Cerebellar cortex (tissue), 1 donor: ENCODE results near the gene CHRD.
A peak's percentile ranks its signal among the peaks of the same experiment; 100 is the strongest.

Source experiments
- DNase-seq: peaks from one replicate; pipeline ENCODE4 v3.0.0-alpha.2; 2015; ENCODE audit warnings: low spot score

CHRD gene

DNA sequence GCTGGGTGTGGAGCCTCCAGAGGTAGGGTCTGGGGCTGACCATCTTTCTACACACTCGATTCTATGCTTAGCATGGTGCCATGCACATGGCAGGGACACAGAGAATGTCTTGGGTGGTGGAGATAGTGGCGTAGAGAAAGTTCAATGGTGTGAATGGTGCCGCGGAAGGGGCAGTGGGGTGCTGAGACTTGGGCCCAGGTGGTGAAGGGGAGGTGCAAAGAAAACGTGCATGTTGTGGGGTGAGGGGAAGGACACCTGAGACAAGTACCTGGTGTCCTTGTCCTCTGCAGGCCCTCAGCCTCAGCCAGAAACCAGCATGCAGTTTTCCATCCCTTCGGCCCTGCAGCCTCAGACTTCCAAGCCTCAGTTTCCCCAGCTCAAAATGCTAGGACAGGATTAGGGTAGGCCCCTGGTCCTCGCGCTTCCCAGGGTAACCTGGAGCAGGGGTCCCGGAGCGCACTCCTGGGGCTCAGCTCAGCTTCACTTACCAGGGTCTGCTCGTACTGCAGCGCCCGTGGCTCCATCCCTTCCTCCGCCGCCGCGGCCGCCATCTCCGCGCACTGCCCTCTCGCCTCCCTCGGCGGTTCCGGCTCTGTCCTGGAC lies 18.8 kb upstream of the CHRD start:
- no peak for DNase-seq

DNA sequence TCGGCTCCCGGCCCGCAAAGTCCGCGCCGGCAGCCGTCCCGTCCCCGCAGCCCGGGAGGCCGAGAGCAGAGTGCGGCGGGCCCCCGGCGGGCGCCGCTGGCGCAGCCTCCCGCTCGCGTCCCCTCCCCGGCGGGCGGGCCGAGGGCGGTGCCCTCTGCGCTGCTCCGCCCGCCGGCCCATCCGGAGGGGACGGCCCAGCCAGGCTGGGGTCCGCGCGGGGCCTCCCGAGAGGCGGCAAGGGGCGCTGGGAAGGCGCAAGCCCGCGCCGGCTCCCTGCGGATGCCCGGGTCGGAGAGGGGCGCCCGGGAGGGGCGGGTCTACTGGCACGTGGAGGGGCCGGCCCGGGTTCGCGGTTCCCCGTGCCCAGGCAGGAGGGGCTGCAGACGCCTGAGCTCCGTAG lies 18.3 kb upstream of the CHRD start, which contains the start of the genes CLCN2 and POLR2H:
CLCN2 (minus strand) TSS at position 74 of the 400 bp plus-strand sequence. CDS start 126 bp downstream, outside the sequence.
POLR2H (plus strand) TSS at position 179 of the 400 bp plus-strand sequence. CDS start 1,783 bp downstream, outside the sequence.
- no peak for DNase-seq

DNA sequence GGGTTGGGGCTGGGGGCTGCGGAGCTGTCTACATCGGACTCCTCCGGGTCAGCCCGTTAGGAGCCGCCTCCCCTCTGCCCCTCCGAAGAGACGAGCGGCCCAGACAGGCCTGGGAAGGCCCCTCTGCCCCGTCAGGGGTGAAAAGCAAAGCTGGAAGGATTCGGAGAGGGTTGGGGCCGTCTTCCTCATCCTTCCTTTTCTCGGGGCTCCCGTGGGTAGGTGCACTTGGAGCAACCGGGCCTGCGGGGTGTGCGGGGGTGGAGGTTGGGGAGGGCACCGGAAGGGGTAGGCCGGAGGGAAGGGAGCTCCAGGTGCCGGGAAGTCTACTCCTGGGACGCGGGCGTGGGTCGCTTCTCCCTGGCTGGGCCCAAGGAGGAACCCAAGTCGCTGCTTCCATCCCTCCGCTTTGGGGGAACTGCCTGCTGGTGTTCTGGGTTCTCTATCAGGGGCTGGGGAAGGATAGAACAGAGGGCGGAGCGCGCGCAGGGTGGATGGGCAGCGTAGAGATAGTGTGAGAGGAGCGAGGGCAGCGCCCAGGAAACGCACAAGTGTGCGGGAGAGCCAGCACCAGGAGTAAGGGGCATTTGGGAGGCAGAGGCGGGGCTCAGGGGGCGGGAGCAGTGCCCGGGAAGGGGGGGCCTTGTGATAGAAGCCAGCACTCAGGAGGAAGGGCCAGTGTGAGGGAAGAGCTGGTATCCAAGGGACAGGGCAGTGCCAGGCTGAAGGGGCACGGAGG lies 17.8 kb upstream of the CHRD start:
- peak; percentile 72 for DNase-seq

DNA sequence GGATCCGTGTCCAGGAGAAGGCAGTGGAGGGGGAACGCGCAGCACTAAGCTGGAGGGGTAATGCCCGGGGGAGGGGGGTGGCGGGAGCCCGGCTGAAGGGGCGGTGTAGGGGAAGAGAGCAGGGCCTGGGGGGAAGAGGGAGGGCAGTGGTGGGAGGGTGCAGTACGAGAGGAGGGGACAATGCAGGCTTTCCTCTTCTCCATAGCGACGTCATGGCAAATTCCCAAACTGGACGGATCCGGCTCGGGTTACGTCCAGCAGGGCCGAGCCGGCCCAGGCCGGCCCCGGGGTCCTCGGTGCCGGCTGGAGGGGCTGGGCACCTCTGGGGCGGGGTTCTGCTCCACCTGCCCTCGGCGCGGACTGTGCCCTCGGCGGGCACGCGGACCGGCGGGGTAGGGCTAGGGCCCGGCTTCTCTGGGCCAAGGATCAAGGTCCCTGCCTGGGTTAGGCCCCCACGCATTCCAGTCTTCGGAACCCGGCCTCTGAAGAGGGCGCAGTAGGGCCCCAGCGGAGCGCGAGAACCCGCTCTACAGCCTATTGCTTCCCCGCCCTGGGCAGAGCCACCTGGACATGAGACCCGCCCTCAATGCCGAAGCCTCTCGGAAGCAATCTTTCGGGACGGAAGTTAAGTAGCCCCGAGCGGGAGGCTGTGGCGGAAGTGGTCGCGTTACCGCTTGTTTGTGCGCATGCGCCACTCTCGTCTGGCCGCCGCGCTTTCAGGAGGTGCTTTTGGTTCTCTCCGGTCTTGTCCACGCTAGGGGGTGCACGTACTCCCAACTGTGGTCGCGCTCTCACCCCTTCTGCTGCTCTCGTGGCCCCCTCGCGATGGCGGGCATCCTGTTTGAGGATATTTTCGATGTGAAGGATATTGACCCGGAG lies 16.9 kb upstream of the CHRD start:
- DNase-seq, result peak; percentile 97

DNA sequence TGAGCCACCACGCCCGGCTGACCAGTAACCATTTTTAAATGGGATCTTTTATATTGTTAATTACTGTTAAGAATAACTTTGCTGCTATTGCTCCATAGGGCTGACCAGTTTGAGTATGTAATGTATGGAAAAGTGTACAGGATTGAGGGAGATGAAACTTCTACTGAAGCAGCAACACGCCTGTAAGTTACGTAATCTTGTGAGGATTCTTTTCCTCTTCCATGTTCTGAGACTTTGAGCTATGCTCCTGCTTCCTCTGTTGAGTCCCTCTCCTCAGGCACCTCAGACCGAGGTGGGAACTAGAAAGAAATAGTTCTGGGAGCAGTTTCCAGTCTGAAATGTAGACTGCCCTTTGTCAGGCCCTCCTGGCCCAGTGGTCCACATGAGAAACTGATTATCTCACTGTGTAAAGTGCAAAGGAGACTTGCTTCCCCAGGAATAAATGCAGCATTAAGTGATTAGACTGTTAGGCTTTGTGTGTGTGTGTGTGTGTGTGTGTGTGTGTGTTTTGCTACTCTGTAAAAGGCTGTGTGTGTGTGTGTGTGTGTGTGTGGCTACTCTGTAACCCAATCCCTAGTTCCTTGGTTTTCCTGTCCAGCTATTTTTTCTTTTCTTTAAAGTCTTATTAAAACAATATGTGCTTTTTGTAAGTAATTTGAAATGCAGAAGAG lies 13.1 kb upstream of the CHRD start:
- DNase-seq, result no peak

DNA sequence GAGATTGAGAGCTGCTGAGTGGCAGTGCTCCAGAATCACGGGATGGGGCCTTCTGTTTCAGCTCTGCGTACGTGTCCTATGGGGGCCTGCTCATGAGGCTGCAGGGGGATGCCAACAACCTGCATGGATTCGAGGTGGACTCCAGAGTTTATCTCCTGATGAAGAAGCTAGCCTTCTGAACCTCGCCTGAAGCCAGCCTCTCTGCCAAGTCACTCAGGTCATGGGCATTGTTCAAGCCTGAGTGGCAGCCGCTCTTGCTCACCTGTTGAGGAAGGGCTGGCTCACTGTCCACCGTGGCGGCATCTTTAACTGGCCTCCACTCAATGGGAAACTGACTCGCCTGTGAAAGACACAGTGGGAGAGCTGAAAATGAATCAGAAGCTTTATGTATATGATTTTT lies 11.7 kb upstream of the CHRD start:
- DNase-seq, result no peak

DNA sequence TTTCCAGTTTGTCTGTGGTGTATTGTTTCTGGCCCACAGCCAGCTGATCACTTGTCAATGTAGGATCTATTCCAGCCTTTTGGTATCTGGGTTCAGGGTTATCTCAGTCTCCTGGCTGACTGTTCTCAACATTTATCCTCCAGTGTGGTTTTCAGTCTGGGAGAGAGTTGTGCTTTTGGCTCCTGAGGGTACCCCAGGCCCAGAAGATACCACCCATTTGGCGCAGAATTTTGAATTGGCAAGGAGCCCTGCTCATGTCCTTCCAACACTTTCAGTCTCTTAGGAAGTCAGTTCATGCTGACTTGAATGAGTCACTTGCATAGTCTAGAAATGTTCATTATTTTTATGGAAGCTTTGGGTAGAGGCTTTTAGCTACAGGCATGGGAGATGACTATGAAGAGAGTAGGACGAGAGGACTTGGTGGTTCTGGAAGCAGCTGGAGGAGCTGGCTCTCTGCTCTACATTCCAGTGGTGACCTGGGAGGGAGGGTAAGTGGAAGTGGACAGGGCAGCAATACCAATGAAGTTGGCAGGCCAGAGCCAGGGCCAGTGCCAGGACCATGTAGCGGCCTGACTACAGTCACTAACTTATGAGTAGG lies 11.2 kb upstream of the CHRD start:
- DNase-seq, result no peak

DNA sequence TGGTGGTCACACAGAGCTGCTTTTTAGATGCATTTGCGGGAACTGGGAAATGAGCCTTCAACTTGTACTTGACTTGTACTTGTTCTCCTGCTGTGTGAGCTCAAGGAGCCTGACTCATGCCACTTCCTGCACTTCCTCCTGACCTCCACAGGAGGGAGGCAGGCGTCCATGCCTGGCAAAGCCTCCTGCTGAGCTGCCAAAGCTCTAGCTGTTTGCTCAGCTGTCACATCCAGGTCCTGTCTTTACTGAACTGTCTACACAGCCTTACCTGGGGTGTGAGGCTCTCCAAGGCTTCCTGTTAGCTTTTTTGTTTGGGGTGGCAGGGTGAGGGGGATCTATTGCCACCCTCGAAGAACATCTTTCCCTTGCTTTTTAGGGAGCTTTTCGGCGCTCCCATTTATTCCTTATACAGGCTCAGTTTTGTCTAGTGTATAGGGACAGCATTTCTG lies 8.3 kb upstream of the CHRD start:
- peak; percentile 93 for DNase-seq

DNA sequence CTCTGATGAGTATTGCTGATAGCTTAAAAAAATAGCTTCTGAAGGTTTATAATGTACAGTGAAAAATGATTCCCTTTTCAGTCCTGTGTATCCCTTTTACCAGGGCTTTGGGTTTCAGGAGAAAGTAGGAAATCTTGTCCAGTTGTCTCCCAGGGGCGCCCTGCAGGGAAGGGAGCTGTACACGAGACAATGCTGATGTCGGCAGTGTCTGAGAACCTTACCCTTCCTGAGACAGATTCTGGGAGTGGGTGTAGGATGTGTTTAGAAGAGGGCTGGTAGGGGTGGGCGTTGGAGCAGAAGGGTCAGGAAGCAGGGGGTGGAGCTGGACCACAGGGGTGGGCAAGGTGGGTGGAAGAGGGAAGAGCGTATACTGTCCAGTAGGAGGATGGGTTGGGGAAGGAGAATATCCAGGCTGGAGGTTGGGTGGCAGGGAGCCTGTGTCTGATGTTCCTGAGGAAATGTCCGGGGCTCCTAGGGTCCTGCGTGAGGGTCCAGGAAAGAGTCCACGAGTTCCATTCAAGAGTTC lies 7.5 kb upstream of the CHRD start:
- no peak for DNase-seq

DNA sequence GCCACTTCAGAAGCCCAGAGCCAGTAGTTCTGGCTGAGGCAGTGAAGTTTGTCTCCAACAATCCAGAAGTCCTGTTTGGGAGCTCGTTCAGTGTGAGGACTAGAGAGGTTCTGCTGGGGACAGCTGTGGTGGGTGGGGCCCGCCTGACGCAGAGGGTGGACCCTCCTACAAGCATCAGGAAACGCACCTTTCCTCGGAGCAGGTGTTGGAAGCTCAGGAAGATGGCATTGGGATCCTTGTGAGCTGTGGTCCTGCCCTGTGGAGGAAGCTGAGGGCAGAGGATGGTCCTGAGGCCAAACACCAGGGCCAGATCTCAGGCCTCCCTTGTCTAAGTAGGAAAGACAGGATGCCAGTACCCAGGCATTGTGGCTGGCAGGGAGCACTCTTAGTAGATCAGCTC lies 6.9 kb upstream of the CHRD start:
- DNase-seq, result no peak

DNA sequence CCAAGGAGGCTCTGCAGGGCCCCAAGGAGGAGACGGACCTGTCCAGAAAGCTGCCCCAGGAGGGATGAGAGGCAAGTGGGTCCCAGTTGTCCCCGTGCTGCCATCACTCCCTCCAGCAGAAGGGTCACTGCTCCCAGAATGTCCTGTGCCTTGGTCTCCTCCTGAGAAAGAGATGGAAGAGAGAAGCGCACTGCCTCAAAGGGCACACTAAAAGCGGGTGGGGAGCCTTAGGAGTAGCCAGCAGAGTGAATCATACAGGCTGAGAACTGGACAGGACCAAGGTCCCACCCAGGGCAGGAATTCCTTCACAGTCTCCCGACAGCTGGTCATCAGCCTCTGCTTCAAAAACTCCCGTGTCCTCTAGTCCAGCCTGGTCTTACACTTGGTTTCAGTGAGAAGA lies 6.4 kb upstream of the CHRD start:
- no peak for DNase-seq

DNA sequence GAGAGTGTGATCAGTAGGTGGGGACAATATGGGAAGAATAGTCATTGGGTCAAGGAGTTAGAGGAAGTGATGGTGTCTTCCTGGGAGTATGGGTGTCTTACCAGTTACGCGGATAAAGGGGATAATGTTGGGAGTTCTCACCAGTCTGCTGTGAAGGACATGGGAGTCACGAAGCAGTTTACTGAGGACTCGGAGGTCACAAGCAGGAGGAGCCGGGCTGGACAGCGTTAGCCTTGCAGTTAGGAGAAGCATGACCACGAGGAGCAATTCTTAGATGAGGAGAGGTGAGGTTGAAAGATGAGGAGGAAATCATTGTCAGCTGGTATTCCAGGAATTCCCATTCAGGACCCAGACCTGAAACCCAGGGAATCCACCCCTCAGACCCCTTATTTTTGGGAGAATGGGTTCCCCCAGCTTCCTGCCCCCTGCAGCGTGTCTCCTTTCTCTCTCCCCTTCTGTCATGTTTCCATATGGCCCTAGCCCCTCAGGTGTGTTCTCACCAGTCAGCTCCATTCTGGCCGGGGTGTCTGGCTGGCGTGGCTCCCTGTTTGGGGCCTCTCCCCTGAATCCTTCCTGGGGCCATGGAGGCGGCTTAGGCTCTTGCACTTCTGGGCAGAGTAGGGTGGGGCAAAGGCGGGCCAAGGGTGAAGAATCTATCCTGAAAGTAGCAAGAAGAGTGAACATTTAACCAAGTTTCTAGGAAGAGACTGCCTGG lies 4.0 kb upstream of the CHRD start:
- DNase-seq, result no peak

DNA sequence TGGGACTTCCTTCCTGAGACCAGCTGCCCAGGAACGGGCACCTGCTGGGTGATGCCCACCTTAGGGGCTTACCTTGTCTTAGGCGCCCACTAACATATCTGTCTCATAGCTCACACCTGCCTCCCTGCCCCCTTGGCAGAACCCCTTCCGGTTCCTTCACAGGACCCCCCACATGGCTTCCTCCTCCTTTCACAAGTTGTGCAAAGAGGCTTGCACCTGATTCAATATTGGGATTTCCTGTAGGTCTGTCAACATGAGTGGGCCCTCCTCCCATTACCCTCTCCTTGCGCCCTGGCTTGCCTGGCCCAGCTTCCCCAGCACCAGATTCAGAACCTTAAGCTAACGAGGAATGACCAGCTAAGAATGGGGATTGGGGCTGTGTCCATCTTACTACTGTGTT lies 2.5 kb upstream of the CHRD start:
- no peak for DNase-seq

DNA sequence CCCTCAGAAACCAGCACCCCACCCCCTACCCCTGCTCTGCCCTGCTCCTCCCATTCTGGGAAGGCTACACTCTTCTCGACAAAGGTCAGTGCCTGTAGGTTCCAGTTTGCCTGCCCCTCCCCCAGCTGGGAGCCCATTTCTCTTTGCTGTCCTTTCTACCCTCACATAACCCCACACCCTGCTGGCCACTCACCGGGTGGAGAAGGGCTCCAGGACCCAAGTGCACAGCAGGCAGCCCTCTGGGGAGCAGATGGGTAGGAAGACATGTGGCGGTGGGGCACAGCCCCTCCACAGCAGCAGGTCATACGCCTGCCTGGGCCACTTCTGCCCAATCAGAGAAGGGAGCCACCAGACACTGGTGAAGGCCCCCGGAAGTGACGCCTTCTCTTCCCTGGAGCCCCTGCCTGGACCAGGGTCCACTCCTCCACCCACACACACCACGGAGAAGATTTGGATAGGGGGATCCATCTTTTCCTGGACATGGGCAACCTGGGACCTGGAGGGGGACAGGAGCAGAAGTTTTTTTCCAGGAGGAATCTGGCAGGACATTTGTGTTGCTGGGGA lies 1.9 kb upstream of the CHRD start, which contains the start of gene THPO:
THPO (minus strand) TSS at position 326 of the 564 bp plus-strand sequence. CDS start 1,948 bp downstream, outside the sequence.
- DNase-seq, result no peak

DNA sequence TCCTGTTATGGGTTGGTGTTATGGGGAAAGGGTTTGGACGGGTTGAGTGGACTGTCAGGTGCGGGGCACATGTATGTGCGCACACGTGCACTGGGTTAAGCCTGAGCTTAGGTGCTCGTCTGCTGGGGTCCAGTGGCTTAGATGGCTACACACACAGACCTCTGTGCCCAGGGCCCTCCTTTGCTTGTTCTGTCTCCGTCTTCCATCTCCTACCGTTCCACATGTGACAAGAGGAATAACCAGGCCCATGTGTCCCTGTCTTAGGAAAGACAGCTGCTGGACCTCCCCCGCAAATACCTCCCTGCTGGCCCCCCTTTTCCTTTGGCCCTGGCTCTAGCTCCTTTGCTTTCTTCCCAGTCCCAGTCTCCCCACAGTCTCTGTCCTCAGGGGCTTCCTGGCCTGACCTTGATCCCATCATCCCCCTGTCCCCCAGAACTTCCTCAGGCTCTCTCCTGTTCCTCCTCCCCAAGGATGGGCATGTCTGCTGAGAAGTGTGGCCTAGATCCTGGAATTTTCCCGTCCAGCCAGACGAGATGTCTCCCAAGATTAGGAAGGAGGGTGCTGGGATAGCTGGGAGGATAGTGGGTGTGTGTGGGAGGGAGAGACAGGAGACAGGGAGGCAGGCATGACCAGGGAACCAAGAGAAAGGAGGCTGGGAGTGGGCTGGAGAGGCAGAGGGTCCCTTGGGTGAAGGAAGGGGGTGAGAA lies 1.1 kb upstream of the CHRD start:
- no peak for DNase-seq

DNA sequence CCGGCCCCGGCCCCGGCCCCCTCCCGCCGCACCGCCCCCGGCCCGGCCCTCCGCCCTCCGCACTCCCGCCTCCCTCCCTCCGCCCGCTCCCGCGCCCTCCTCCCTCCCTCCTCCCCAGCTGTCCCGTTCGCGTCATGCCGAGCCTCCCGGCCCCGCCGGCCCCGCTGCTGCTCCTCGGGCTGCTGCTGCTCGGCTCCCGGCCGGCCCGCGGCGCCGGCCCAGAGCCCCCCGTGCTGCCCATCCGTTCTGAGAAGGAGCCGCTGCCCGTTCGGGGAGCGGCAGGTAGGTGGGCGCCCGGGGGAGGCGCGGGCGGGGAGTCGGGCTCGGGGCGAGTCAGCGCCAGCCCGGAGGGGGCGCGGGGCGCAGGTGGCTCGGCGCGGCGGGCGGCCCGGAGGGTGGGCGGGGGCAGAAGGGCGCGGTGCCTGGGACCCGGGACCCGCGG lies 352 bp downstream of the CHRD start:
- no peak for DNase-seq

DNA sequence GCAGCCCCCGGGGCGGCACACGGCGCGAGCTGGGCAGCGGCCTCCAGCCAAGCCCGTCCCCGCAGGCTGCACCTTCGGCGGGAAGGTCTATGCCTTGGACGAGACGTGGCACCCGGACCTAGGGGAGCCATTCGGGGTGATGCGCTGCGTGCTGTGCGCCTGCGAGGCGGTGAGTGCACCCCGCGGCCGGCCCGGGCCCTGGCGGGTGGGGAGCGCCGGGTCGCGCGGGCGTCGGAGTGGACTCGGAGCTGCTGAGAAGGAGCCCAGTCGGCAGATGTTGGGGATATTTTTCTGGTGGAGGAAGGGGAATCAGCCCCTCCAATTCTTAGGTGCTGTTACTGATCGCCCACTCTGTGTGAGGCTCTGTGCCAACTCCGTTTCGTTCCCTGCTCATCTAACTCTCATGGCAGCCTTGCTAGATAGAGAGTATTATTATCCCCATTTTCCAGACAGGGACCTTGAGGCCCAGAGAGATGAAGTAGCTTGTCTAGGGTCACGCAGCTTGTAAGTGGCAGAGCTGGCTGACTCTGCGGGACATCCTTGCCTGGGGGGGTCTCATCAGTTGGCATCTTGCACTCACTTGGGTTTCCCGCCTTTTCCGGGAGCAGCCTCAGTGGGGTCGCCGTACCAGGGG lies 890 bp downstream of the CHRD start:
- DNase-seq, result no peak

DNA sequence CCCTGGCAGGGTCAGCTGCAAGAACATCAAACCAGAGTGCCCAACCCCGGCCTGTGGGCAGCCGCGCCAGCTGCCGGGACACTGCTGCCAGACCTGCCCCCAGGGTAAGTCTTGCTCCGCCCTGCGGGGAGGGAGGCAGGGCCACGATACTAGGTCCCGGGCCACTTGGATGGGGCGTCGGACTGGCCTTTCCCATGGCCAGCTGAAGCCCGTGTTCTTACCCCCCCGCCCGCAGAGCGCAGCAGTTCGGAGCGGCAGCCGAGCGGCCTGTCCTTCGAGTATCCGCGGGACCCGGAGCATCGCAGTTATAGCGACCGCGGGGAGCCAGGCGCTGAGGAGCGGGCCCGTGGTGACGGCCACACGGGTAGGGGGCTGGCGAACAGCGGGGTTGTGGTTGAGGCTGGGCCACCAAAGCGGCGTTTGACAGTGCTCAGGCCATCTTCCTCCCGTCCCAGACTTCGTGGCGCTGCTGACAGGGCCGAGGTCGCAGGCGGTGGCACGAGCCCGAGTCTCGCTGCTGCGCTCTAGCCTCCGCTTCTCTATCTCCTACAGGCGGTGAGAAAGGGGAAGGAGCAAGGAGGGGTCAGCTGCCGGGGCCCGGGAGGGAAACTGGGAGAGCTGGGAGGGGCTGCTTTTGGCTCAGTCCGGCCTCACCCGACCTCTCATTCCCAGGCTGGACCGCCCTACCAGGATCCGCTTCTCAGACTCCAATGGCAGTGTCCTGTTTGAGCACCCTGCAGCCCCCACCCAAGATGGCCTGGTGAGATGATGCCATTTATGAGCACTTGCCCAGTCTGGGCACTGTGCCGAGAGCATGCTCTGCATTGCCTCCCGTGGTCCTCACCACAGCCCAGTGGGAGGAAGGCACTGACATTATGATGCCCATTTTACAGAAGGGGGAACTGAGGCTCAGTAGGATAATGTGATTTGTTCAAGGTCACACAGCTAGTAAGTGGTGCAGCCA lies 1.7 kb downstream of the CHRD start:
- no peak for DNase-seq
